IMR-90 (cell line): ENCODE measurements around the gene PLEKHF1. TPM values are rescaled to one million over a fixed set of nuclear protein-coding genes. Genes with fewer than 3 reads are reported as not detected.

Experiments used
- ATAC-seq: fragments of 200-7000 bp; cut with Tn5 transposase; 2 replicates; pipeline ENCODE4 v1.9.1; 2020; ENCODE audit warnings: low read depth, mild to moderate bottlenecking, moderate library complexity
- BruUV-seq: library from RNA; stranded (reverse); fragments of 400-500 nt; replicated peaks from 2 replicates; lab custom pipeline; 2021; lab: Mats Ljungman, UMichigan
- CTCF ChIA-PET: fragments of 300-600 bp; formaldehyde crosslinking; extraction: SDS; loops from one replicate; lab custom pipeline; 2021; ENCODE audit warnings: antibody characterized with exemption; lab: Yijun Ruan, JAX
- POLR2A ChIA-PET: fragments of 300-600 bp; sonication (Branson Sonifier 250); formaldehyde crosslinking; loops from one replicate; lab custom pipeline; 2022; ENCODE audit warnings: antibody characterized with exemption; ENCODE audit not compliant: unreplicated experiment; lab: Charles Lee
- DNase-seq: peaks from one replicate; pipeline ENCODE4 v3.0.0; 2013
- H2AFZ ChIP-seq: replicated peaks from 2 replicates; pipeline ENCODE3; 2013; ENCODE audit warnings: low read length, mild to moderate bottlenecking; ENCODE audit not compliant: poor library complexity
- H2AK5ac ChIP-seq: 2 replicates; pipeline ENCODE4 v1.6.1; 2013; ENCODE audit warnings: low read depth, low read length, inconsistent platforms
- H2AK9ac ChIP-seq: replicated peaks from 2 replicates; pipeline ENCODE3; 2013; ENCODE audit warnings: mild to moderate bottlenecking, low read depth, low read length, moderate library complexity; ENCODE audit not compliant: poor library complexity
- H2BK120ac ChIP-seq: 2 replicates; pipeline ENCODE4 v1.6.1; 2013; ENCODE audit warnings: low read depth, low read length, inconsistent platforms
- H2BK15ac ChIP-seq: 3 replicates; pipeline ENCODE4 v1.6.1; 2013; ENCODE audit warnings: low read depth, low read length, inconsistent platforms
- H2BK20ac ChIP-seq: 2 replicates; pipeline ENCODE4 v1.6.1; 2013; ENCODE audit warnings: low read depth, mild to moderate bottlenecking, inconsistent platforms, low read length, moderate library complexity
- H2BK5ac ChIP-seq: 2 replicates; pipeline ENCODE4 v1.6.1; 2013; ENCODE audit warnings: mild to moderate bottlenecking, low read depth, low read length, inconsistent platforms; ENCODE audit not compliant: poor library complexity, severe bottlenecking
- H3K14ac ChIP-seq: replicated peaks from 2 replicates; pipeline ENCODE4 v1.6.1; 2013; ENCODE audit warnings: low read depth, low read length, inconsistent platforms
- H3K18ac ChIP-seq: 2 replicates; pipeline ENCODE4 v1.6.1; 2013; ENCODE audit warnings: low read depth, low read length, control low read depth
- H3K23ac ChIP-seq: 2 replicates; pipeline ENCODE4 v1.6.1; 2013; ENCODE audit warnings: low read depth, low read length, inconsistent platforms
- H3K27ac ChIP-seq: 2 replicates; pipeline ENCODE4 v1.5.1; 2013; ENCODE audit warnings: mild to moderate bottlenecking, control low read depth, low read length; ENCODE audit not compliant: insufficient read depth
- H3K27me3 ChIP-seq: 2 replicates; pipeline ENCODE4 v1.6.1; 2013; ENCODE audit warnings: low read length; ENCODE audit not compliant: control insufficient read depth, insufficient read depth
- H3K36me3 ChIP-seq: 2 replicates; pipeline ENCODE4 v1.6.1; 2013; ENCODE audit warnings: low read length, mixed read lengths; ENCODE audit not compliant: control insufficient read depth, insufficient read depth
- H3K4ac ChIP-seq: 2 replicates; pipeline ENCODE4 v1.6.1; 2013; ENCODE audit warnings: low read depth, low read length, inconsistent platforms
- H3K4me1 ChIP-seq: 2 replicates; pipeline ENCODE4 v1.6.1; 2013; ENCODE audit warnings: low read length, mixed read lengths; ENCODE audit not compliant: control insufficient read depth, insufficient read depth
- H3K4me2 ChIP-seq: 2 replicates; pipeline ENCODE4 v1.6.1; 2013; ENCODE audit warnings: low read depth, mild to moderate bottlenecking, control low read depth, low read length, moderate library complexity
- H3K4me3 ChIP-seq: 2 replicates; pipeline ENCODE4 v1.5.1; 2013; ENCODE audit warnings: low read depth, mild to moderate bottlenecking, control low read depth, low read length, moderate library complexity; ENCODE audit not compliant: insufficient read depth
- H3K56ac ChIP-seq: 2 replicates; pipeline ENCODE4 v1.6.1; 2013; ENCODE audit warnings: low read length, inconsistent platforms; ENCODE audit not compliant: insufficient read depth; ENCODE audit errors: extremely low read depth
- H3K79me1 ChIP-seq, 2 experiments: 2 replicates each; pipeline ENCODE4 v1.6.1; 2013; ENCODE audit warnings: low read length in 2 of 2, inconsistent platforms in 1 of 2, low read depth in 1 of 2
- H3K9ac ChIP-seq: 2 replicates; pipeline ENCODE4 v1.6.1; 2013; ENCODE audit warnings: low read depth, low read length, control low read depth
- H3K9me1 ChIP-seq: 2 replicates; pipeline ENCODE4 v1.6.1; 2013; ENCODE audit warnings: low read length, inconsistent platforms; ENCODE audit not compliant: insufficient read depth
- H3K9me3 ChIP-seq: 2 replicates; pipeline ENCODE4 v1.6.1; 2013; ENCODE audit warnings: low read length; ENCODE audit not compliant: control insufficient read depth, insufficient read depth
- H4K20me1 ChIP-seq: 2 replicates; pipeline ENCODE4 v1.6.1; 2013; ENCODE audit warnings: low read length, inconsistent platforms; ENCODE audit not compliant: insufficient read depth
- H4K5ac ChIP-seq: 2 replicates; pipeline ENCODE4 v1.6.1; 2013; ENCODE audit warnings: mild to moderate bottlenecking, low read depth, low read length, control low read depth
- H4K8ac ChIP-seq, 2 experiments: 2 replicates each; pipeline ENCODE4 v1.6.1; 2013; ENCODE audit warnings: low read depth in 2 of 2, low read length in 2 of 2, control low read depth in 1 of 2, inconsistent platforms in 1 of 2
- H4K91ac ChIP-seq: 2 replicates; pipeline ENCODE4 v1.6.1; 2013; ENCODE audit warnings: low read depth, low read length, inconsistent platforms; ENCODE audit not compliant: insufficient read depth
- BHLHE40 ChIP-seq: fragments of 150-350 bp; IDR thresholded peaks from 2 replicates; pipeline ENCODE4 v1.6.1; 2016; ENCODE audit warnings: mild to moderate bottlenecking, low read depth, low read length
- CEBPB ChIP-seq: IDR thresholded peaks from 2 replicates; pipeline ENCODE4 v1.6.1; 2012; ENCODE audit warnings: low read depth, low read length, improper control_type of control experiment
- CTCF ChIP-seq: conservative IDR thresholded peaks from 2 replicates; pipeline ENCODE4 v1.5.1; 2012; ENCODE audit warnings: mild to moderate bottlenecking, low read depth, low read length, improper control_type of control experiment
- ELK1 ChIP-seq: fragments of 150-350 bp; IDR thresholded peaks from 2 replicates; pipeline ENCODE4 v1.6.1; 2016; ENCODE audit warnings: low read depth, mild to moderate bottlenecking, low read length, moderate library complexity, borderline replicate concordance
- FOS ChIP-seq: fragments of 150-350 bp; IDR thresholded peaks from 2 replicates; pipeline ENCODE4 v1.6.1; 2016; ENCODE audit warnings: low read depth, low read length
- MAFK ChIP-seq: IDR thresholded peaks from 2 replicates; pipeline ENCODE4 v1.6.1; 2012; ENCODE audit warnings: low read depth, low read length, improper control_type of control experiment
- MAZ ChIP-seq: IDR thresholded peaks from 2 replicates; pipeline ENCODE4 v1.6.1; 2012; ENCODE audit warnings: low read depth, mild to moderate bottlenecking, low read length, improper control_type of control experiment, moderate library complexity, borderline replicate concordance
- MXI1 ChIP-seq: IDR thresholded peaks from 2 replicates; pipeline ENCODE4 v1.6.1; 2012; ENCODE audit warnings: low read depth, mild to moderate bottlenecking, low read length, moderate library complexity, borderline replicate concordance
- NFE2L2 ChIP-seq: fragments of 150-350 bp; IDR thresholded peaks from 2 replicates; pipeline ENCODE4 v1.6.1; 2016; ENCODE audit warnings: low read depth, mild to moderate bottlenecking, low read length
- POLR2A ChIP-seq: IDR thresholded peaks from 2 replicates; pipeline ENCODE4 v1.6.1; 2012; ENCODE audit warnings: mild to moderate bottlenecking, low read depth, low read length
- RCOR1 ChIP-seq: IDR thresholded peaks from 2 replicates; pipeline ENCODE4 v1.6.1; 2012; ENCODE audit warnings: mild to moderate bottlenecking, low read length, improper control_type of control experiment; ENCODE audit not compliant: insufficient replicate concordance
- RFX5 ChIP-seq: IDR thresholded peaks from 2 replicates; pipeline ENCODE4 v1.8.0; 2012; ENCODE audit warnings: low read depth, mild to moderate bottlenecking, low read length, moderate library complexity
- SMC3 ChIP-seq: fragments of 150-350 bp; IDR thresholded peaks from 2 replicates; pipeline ENCODE4 v1.6.1; 2016; ENCODE audit warnings: low read depth, mild to moderate bottlenecking, antibody characterized with exemption, low read length, moderate library complexity
- WGBS, 2 experiments: methylation state at CpG; one replicate each; pipeline versions ENCODE4 v1.1.5 to v1.1.7; 2013; ENCODE audit warnings: missing lambda C conversion rate in 2 of 2; ENCODE audit not compliant: insufficient read length in 1 of 2; ENCODE audit errors: extremely low coverage in 2 of 2; 5-methylcytosine and 5-hydroxymethylcytosine counted together
- dilution Hi-C: fragments of 300-500 bp; cut with HindIII; formaldehyde crosslinking; loops from one replicate; pipeline ENCODE4 v1.14.3; 2018; ENCODE audit warnings: low sequenced_read_pairs; ENCODE audit not compliant: unreplicated experiment
- in situ Hi-C: fragments of 300-500 bp; cut with MboI; formaldehyde crosslinking; loops from 3 replicates; pipeline ENCODE4 v1.14.3; 2019; ENCODE audit warnings: low sequenced_read_pairs, inconsistent platforms, mixed read lengths
- intact Hi-C: fragments of 100-400 bp; cut with micrococcal nuclease; formaldehyde crosslinking; loops from 2 replicates; pipeline ENCODE4 v1.10.0; 2022
- polyA plus RNA-seq, 3 experiments: library from polyadenylated mRNA; depleted of rRNA; stranded (reverse); fragments of >200 nt; gene quantifications; 2 replicates each; pipeline ENCODE4 v1.2.3, GENCODE V29; 2012; ENCODE audit warnings: low replicate concordance in 1 of 3
- total RNA-seq: library from RNA; depleted of rRNA; stranded (reverse); fragments of >200 nt; gene quantifications from 2 replicates; pipeline ENCODE4 v1.2.3, GENCODE V29; 2012
- TF ChIP-seq, protein P1 (sequence below): fragments of 150-350 bp; IDR thresholded peaks from 2 replicates; pipeline ENCODE4 v1.6.1; 2017; ENCODE audit warnings: mild to moderate bottlenecking, antibody characterized with exemption, low read length, low read depth

Gene PLEKHF1
- total and polyA plus RNA-seq, 2 of the 4 experiments (the other 2 are of a cell fraction): 5.0 to 6.6 TPM

- in situ Hi-C loops: no loop called here
- no peak overlapping the region for H4K5ac ChIP-seq
- no peak overlapping the region; the same call in 1 of the 2 replicates for H2BK20ac ChIP-seq
- no peaks in the 10 kb centered on the region for H3K36me3 ChIP-seq
- H4K20me1 ChIP-seq: no peaks in the 10 kb centered on the region
- no peak for TF ChIP-seq SMC3
- TF ChIP-seq CEBPB: no peak
- no peak for TF ChIP-seq ELK1
- TF ChIP-seq MXI1: no peak
- no peak for TF ChIP-seq FOS
- TF ChIP-seq NFE2L2: no peak
- no peak for TF ChIP-seq CTCF
- TF ChIP-seq, protein P1, sequence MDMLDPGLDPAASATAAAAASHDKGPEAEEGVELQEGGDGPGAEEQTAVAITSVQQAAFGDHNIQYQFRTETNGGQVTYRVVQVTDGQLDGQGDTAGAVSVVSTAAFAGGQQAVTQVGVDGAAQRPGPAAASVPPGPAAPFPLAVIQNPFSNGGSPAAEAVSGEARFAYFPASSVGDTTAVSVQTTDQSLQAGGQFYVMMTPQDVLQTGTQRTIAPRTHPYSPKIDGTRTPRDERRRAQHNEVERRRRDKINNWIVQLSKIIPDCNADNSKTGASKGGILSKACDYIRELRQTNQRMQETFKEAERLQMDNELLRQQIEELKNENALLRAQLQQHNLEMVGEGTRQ: no peak
- TF ChIP-seq POLR2A: no peak
- no peak for TF ChIP-seq MAZ
- no peak for TF ChIP-seq RFX5
- no peak for TF ChIP-seq BHLHE40
- TF ChIP-seq RCOR1: no peak
- no peak for TF ChIP-seq MAFK
- H3K9ac ChIP-seq: no peak overlapping the region
- peaks cover 12% of the 10 kb centered on the region for H3K9me1 ChIP-seq
- ChIA-PET CTCF (interaction anchor here (2.2 kb wide), 1 partner anchor 56 kb away, joined by 7 read pairs; no protein-coding TSS in a partner anchor), POLR2A (no interaction called here)
- no peak overlapping the region for H3K23ac ChIP-seq
- H4K91ac ChIP-seq: peak overlapping the region; percentile 11; the same call in 1 of the 2 replicates
- peak overlapping the region; percentile 52; the same call in 1 of the 2 replicates for H3K4ac ChIP-seq
- WGBS, 2 experiments: 100% methylated on average over 1 of the region's 10 CpGs; no CpG with 5 or more reads in 1 of the 2 experiments
- intact Hi-C loops: no loop called here
- H3K4me2 ChIP-seq: no peak overlapping the region
- 0 out of 2 replicates have a peak overlapping the region, but pooled peaks have one; percentile 30 for H3K14ac ChIP-seq
- no peak for DNase-seq
- H2BK15ac ChIP-seq: peak overlapping the region; percentile 76; the same call in 1 of the 3 replicates
- no peak overlapping the region for H3K4me3 ChIP-seq
- dilution Hi-C loops: no loop called here
- no TSS peak for BruUV-seq
- no peak overlapping the region for H3K27ac ChIP-seq
- H2BK120ac ChIP-seq: peak overlapping the region; percentile 10; the same call in 1 of the 2 replicates
- H3K79me1 ChIP-seq: peaks cover 0 to 10% of the 10 kb centered on the region in 2 experiments; a peak in 1 of 4 replicates
- H3K18ac ChIP-seq: no peak overlapping the region; the same call in 1 of the 2 replicates
- H2AK9ac ChIP-seq: peak overlapping the region; percentile 9
- no peak overlapping the region; a peak in 2 of 4 replicates for H4K8ac ChIP-seq
- peak overlapping the region; percentile 67 for H2AFZ ChIP-seq
- H2BK5ac ChIP-seq: peak overlapping the region; percentile 17
- no peaks in the 10 kb centered on the region for H3K9me3 ChIP-seq
- ATAC-seq: no peak
- no peaks in the 10 kb centered on the region; the same call in 1 of the 2 replicates for H3K27me3 ChIP-seq
- H3K56ac ChIP-seq: no peak overlapping the region
- peaks cover 19% of the 10 kb centered on the region for H3K4me1 ChIP-seq
- peak overlapping the region; percentile 80; the same call in 1 of the 2 replicates for H2AK5ac ChIP-seq
Observed at GRCh38 chr19:29660835-29661234, 4.4 kb upstream of the PLEKHF1 start.
